K562 (cell line): ENCODE data around the gene SLC2A6. TPM values are rescaled to one million over a fixed set of nuclear protein-coding genes. Genes with fewer than 3 reads are reported as not detected.

Source experiments
- ATAC-seq: fragments of 200-7000 bp; cut with Tn5 transposase; 3 replicates; pipeline ENCODE4 v1.9.1; 2020; ENCODE audit warnings: moderate library complexity
- BruUV-seq: library from RNA; stranded (reverse); fragments of 400-500 nt; replicated peaks from 2 replicates; lab custom pipeline; 2021; lab: Mats Ljungman, UMichigan
- CTCF ChIA-PET: fragments of 300-600 bp; formaldehyde crosslinking; extraction: SDS; loops from one replicate; lab custom pipeline; 2021; ENCODE audit warnings: low intra/inter-chr PET ratio; lab: Yijun Ruan, JAX
- POLR2A ChIA-PET: fragments of 300-600, 350-650 bp; sonication (Branson Sonifier 250); formaldehyde crosslinking; extraction: SDS; loops from one replicate; lab custom pipeline; 2021; ENCODE audit warnings: antibody characterized with exemption, inconsistent platforms; lab: Yijun Ruan, JAX
- DNase-seq, 4 experiments: peaks; one replicate each; pipeline versions ENCODE4 v3.0.0 to v3.0.0-alpha.2; 2011 to 2018; ENCODE audit warnings: low spot score in 3 of 4, mixed read lengths in 3 of 4; ENCODE audit errors: extremely low read depth in 1 of 4
- FAIRE-seq: peaks from 2 replicates; lab custom pipeline; 2011; peaks lifted over from hg19 to GRCh38; lab: Jason Lieb, UNC
- H2AFZ ChIP-seq: 2 replicates; pipeline ENCODE4 v1.6.0; 2011; ENCODE audit warnings: low read depth, low read length, control low read depth, inconsistent platforms
- H3K27ac ChIP-seq: fragments of 200-600 bp; 3 replicates; pipeline ENCODE4 v1.8.0; 2011; ENCODE audit warnings: low read depth, mild to moderate bottlenecking, control low read depth, inconsistent platforms, low read length, moderate library complexity, mixed read lengths; ENCODE audit errors: extremely low read depth
- H3K27me3 ChIP-seq, 2 experiments: fragments of 300-600 bp in 1 of 2; 2 replicates in 1 of 2; 3 replicates in 1 of 2; pipeline versions ENCODE4 v1.6.0 to v1.8.0; 2011; ENCODE audit warnings: inconsistent platforms in 2 of 2, low read length in 2 of 2, mild to moderate bottlenecking in 1 of 2, mixed read lengths in 1 of 2, moderate library complexity in 1 of 2; ENCODE audit not compliant: control insufficient read depth in 2 of 2, insufficient read depth in 2 of 2
- H3K36me3 ChIP-seq: fragments of 300-600 bp; 3 replicates; pipeline ENCODE4 v1.8.0; 2011; ENCODE audit warnings: mild to moderate bottlenecking, low read length, inconsistent platforms; ENCODE audit not compliant: control insufficient read depth, insufficient read depth
- H3K4me1 ChIP-seq, 2 experiments: fragments of 200-600 bp in 1 of 2; replicated peaks in 1 of 2; 2 replicates in 1 of 2; 3 replicates in 1 of 2; pipeline versions ENCODE4 v1.5.1 to v1.8.0; 2011; ENCODE audit warnings: inconsistent platforms in 2 of 2, low read length in 2 of 2, mild to moderate bottlenecking in 1 of 2, mixed read lengths in 1 of 2, moderate library complexity in 1 of 2; ENCODE audit not compliant: control insufficient read depth in 2 of 2, insufficient read depth in 2 of 2
- H3K4me2 ChIP-seq: 2 replicates; pipeline ENCODE4 v1.6.1; 2011; ENCODE audit warnings: low read length, control low read depth, inconsistent platforms, mixed read lengths; ENCODE audit not compliant: insufficient read depth
- H3K4me3 ChIP-seq: fragments of 200-600 bp; sonication (generic), shearing (Covaris generic); 2 replicates; pipeline ENCODE4 v1.5.1; 2016; ENCODE audit warnings: control low read depth, inconsistent platforms
- H3K79me2 ChIP-seq: fragments of 200-600 bp; 3 replicates; pipeline ENCODE4 v1.8.0; 2011; ENCODE audit warnings: low read length, inconsistent platforms; ENCODE audit not compliant: control insufficient read depth, insufficient read depth
- H3K9ac ChIP-seq, 2 experiments: 2 replicates each; pipeline versions ENCODE4 v1.6.0 to v1.6.1; 2011; ENCODE audit warnings: low read depth in 2 of 2, low read length in 2 of 2, control low read depth in 1 of 2, inconsistent platforms in 1 of 2, mild to moderate bottlenecking in 1 of 2, mixed read lengths in 1 of 2; ENCODE audit not compliant: insufficient read depth in 1 of 2
- H3K9me1 ChIP-seq: one replicate; pipeline ENCODE4 v1.6.0; 2011; ENCODE audit warnings: inconsistent platforms, mild to moderate bottlenecking, low read length, moderate library complexity; ENCODE audit not compliant: control insufficient read depth, insufficient read depth
- H3K9me3 ChIP-seq: replicated peaks from 2 replicates; pipeline ENCODE4 v1.5.1; 2011; ENCODE audit warnings: low read depth, low read length, inconsistent platforms; ENCODE audit not compliant: control insufficient read depth, insufficient read depth
- H4K20me1 ChIP-seq: replicated peaks from 2 replicates; pipeline ENCODE4 v1.6.1; 2011; ENCODE audit warnings: low read length, inconsistent platforms, mixed read lengths; ENCODE audit not compliant: control insufficient read depth, insufficient read depth
- BCL6 ChIP-seq: fragments of 250-450 bp; sonication (Bioruptor Pico); IDR thresholded peaks from 2 replicates; pipeline ENCODE4 v1.4.0; 2020
- CBX2 ChIP-seq: fragments of 200-600 bp; sonication (generic); IDR thresholded peaks from one replicate; pipeline ENCODE4 v1.6.1; 2012; ENCODE audit warnings: mild to moderate bottlenecking, low read length, inconsistent platforms; ENCODE audit not compliant: insufficient read depth, poor library complexity, severe bottlenecking
- CREBBP ChIP-seq: IDR thresholded peaks from one replicate; pipeline ENCODE4 v1.6.1; 2012; ENCODE audit warnings: low read depth, mild to moderate bottlenecking, control low read depth, inconsistent platforms, low read length
- ELF1 ChIP-seq: fragments of 200-800 bp; sonication (Bioruptor generic); IDR thresholded peaks from 2 replicates; pipeline ENCODE4 v1.6.1; 2016; ENCODE audit warnings: missing genetic modification characterization, missing compliant biosample characterization
- GABPA ChIP-seq: fragments of 200-800 bp; sonication (Bioruptor generic); conservative IDR thresholded peaks from 2 replicates; pipeline ENCODE4 v1.6.1; 2016; ENCODE audit warnings: low read depth, missing genetic modification characterization, missing compliant biosample characterization
- HMGN3 ChIP-seq: IDR thresholded peaks from 2 replicates; pipeline ENCODE4 v1.6.1; 2011; ENCODE audit warnings: borderline replicate concordance, low read depth, mild to moderate bottlenecking, mixed read lengths, low read length; ENCODE audit not compliant: insufficient read length; ENCODE audit errors: extremely low read depth
- MAZ ChIP-seq, 2 experiments: fragments of 450-650 bp in 1 of 2; sonication (generic) in 1 of 2; formaldehyde crosslinking; IDR thresholded peaks in 1 of 2; conservative IDR thresholded peaks in 1 of 2; 2 replicates each; pipeline versions ENCODE4 v1.4.0 to v1.5.0; 2020; ENCODE audit warnings: mild to moderate bottlenecking in 1 of 2, missing genetic modification reagents in 1 of 2
- TEAD1 ChIP-seq, 2 experiments: fragments of 450-650 bp in 1 of 2; sonication (generic) in 1 of 2; formaldehyde crosslinking; IDR thresholded peaks; 2 replicates each; pipeline versions ENCODE4 v1.4.0 to v1.8.0; 2020 to 2022; ENCODE audit warnings: mild to moderate bottlenecking in 2 of 2, missing genetic modification reagents in 1 of 2
- U2AF1 ChIP-seq: fragments of 200-400 bp; formaldehyde crosslinking; optimal IDR thresholded peaks from 2 replicates; pipeline ENCODE3; 2017; ENCODE audit warnings: mild to moderate bottlenecking, low read depth, low read length, moderate library complexity
- ZBTB1 ChIP-seq: sonication (generic); formaldehyde crosslinking; IDR thresholded peaks from 2 replicates; pipeline ENCODE4 v1.8.1; 2023; ENCODE audit warnings: missing genetic modification reagents, low read depth, mild to moderate bottlenecking, borderline replicate concordance
- ZNF12 ChIP-seq: sonication (generic); formaldehyde crosslinking; IDR thresholded peaks from 2 replicates; pipeline ENCODE4 v1.4.0; 2020; ENCODE audit warnings: mild to moderate bottlenecking, missing genetic modification reagents
- ZNF766 ChIP-seq: fragments of 200-800 bp; sonication (Bioruptor generic); conservative IDR thresholded peaks from 2 replicates; pipeline ENCODE4 v1.6.1; 2016; ENCODE audit warnings: missing genetic modification characterization, missing compliant biosample characterization
- WGBS: fragments of 100-300 bp; shearing (Covaris generic); methylation state at CpG from one replicate; pipeline ENCODE4 v1.1.6; 2016; ENCODE audit warnings: low coverage, mixed read lengths; ENCODE audit not compliant: insufficient coverage; ENCODE audit errors: missing lambda C conversion rate; 5-methylcytosine and 5-hydroxymethylcytosine counted together
- in situ Hi-C: fragments of 300-500 bp; cut with MboI; formaldehyde crosslinking; loops from 4 replicates; pipeline ENCODE4 v1.15.0; 2018; ENCODE audit warnings: inconsistent platforms, mixed read lengths
- intact Hi-C: fragments of 100-400 bp; cut with micrococcal nuclease; formaldehyde crosslinking; loops from 2 replicates; pipeline ENCODE4 v1.14.2; 2022
- polyA plus RNA-seq, 8 experiments: library from polyadenylated mRNA; depleted of rRNA in 4 of 8; stranded (reverse) in 5 of 8; unstranded in 3 of 8; fragments of >200 nt; fragmentation: Nextera tagmentation in 2 of 8; fragmentation: Illumina TruSeq in 1 of 8; extraction: Ambion mirVana in 2 of 8; extraction: Trizol in 1 of 8; gene quantifications; 2 replicates each; pipeline versions ENCODE4 v1.2.1 to v1.2.3, GENCODE V29; 2011 to 2014; ENCODE audit warnings: inconsistent platforms in 1 of 8, missing spikeins in 1 of 8
- total RNA-seq, 7 experiments: library from RNA; depleted of rRNA in 6 of 7; stranded (reverse); fragments of >200 nt in 6 of 7; fragmentation: Illumina TruSeq in 2 of 7; extraction: Trizol in 2 of 7; gene quantifications; 2 replicates each; pipeline versions ENCODE4 v1.2.1 to v1.2.3, GENCODE V29; 2011 to 2021; ENCODE audit warnings: low replicate concordance in 1 of 7
- TF ChIP-seq, protein P1 (sequence below): IDR thresholded peaks from 2 replicates; pipeline ENCODE4 v1.6.1; 2011; ENCODE audit warnings: borderline replicate concordance, low read depth, mild to moderate bottlenecking, moderate library complexity, low read length; ENCODE audit not compliant: insufficient read depth, poor library complexity, severe bottlenecking
- TF ChIP-seq, protein P2 (sequence below): sonication (generic); formaldehyde crosslinking; IDR thresholded peaks from 2 replicates; pipeline ENCODE4 v1.9.0; 2022; ENCODE audit warnings: mild to moderate bottlenecking, missing genetic modification reagents

SLC2A6 gene
- total and polyA plus RNA-seq, 9 of the 15 experiments (the other 6 are each of a cell fraction or from before 2014, with no cell fraction given), result 0.04 to 0.38 (median 0.09) TPM; not detected in 3

DNA sequence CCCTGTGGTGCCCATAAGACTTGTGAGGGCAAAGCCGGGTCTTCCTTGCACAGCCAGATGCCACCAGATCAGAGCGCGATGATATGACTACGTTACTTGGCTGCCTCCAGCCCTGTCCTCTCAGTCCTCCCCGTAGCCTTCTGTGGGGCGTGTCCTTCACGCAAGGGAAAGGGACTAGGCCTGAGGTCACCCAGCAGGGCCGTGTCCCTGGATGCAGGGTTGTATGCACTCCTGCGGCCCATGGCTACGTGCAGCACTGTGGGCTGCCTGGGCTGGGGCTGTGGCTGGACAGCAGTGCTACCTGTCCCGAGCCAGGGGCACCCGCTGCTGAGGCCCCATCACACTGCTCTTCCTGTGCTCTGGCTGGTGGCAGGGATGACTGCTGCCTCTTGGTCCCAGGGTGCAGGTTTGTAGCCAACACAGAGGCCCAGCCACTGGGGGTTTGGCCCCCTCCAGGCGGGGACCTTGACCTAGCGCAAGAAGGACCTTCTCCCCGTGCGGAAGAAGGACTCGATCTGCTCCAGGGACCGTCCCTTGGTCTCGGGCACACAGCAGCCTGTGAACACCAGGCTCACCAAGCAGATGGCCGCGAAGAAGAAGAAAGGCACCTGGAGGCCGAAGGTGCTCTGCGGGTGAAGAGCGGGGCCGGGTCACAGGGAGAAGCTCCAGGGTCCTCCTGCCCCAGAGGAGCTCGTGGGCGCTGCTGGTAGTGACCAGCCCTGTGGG is 7.2 kb downstream of the SLC2A6 start:
- DNase-seq (no peak), FAIRE-seq (no peak)
- peak overlapping the region in 1 of 2 experiments; percentile 52; a peak in 2 of 4 replicates for H3K9ac ChIP-seq
- H3K4me3 ChIP-seq, result no peak overlapping the region
- H3K27me3 ChIP-seq, result peaks cover 3 to 65% of the 10 kb centered on the region in 2 experiments; a peak in 3 of 5 replicates
- H3K36me3 ChIP-seq, result no peaks in the 10 kb centered on the region
- H3K9me1 ChIP-seq, result no peaks in the 10 kb centered on the region
- H4K20me1 ChIP-seq, result peaks cover 5% of the 10 kb centered on the region; the same call in 1 of the 2 replicates
- TF ChIP-seq HMGN3, result no peak
- TF ChIP-seq CREBBP, result no peak
- TF ChIP-seq ZNF766 (CRISPR knock-in tag), result no peak
- no peak for TF ChIP-seq BCL6 (CRISPR knock-in tag)
- TF ChIP-seq MAZ (CRISPR knock-in tag; conservative IDR thresholded peaks at IDR 0.05 in 1 of 2, IDR thresholded peaks at IDR 0.05 in 1 of 2), result no peak
- TF ChIP-seq, protein P1, sequence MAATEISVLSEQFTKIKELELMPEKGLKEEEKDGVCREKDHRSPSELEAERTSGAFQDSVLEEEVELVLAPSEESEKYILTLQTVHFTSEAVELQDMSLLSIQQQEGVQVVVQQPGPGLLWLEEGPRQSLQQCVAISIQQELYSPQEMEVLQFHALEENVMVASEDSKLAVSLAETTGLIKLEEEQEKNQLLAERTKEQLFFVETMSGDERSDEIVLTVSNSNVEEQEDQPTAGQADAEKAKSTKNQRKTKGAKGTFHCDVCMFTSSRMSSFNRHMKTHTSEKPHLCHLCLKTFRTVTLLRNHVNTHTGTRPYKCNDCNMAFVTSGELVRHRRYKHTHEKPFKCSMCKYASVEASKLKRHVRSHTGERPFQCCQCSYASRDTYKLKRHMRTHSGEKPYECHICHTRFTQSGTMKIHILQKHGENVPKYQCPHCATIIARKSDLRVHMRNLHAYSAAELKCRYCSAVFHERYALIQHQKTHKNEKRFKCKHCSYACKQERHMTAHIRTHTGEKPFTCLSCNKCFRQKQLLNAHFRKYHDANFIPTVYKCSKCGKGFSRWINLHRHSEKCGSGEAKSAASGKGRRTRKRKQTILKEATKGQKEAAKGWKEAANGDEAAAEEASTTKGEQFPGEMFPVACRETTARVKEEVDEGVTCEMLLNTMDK, result no peak
- TF ChIP-seq TEAD1 (CRISPR knock-in tag; IDR thresholded peaks at IDR 0.05), result no peak
- TF ChIP-seq, protein P2, sequence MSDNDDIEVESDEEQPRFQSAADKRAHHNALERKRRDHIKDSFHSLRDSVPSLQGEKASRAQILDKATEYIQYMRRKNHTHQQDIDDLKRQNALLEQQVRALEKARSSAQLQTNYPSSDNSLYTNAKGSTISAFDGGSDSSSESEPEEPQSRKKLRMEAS (CRISPR knock-in tag), result no peak
- TF ChIP-seq ZBTB1 (CRISPR knock-in tag), result no peak
- no peak for TF ChIP-seq GABPA (tag)
- no peak for TF ChIP-seq CBX2
- TF ChIP-seq ELF1 (tag), result no peak
- no peak for TF ChIP-seq U2AF1
- TF ChIP-seq ZNF12 (CRISPR knock-in tag), result no peak
- TF ChIP-seq, all 486 proteins: peak for 0
- Histone ChIP-seq H3K27ac (no peak overlapping the region), H3K79me2 (no peaks in the 10 kb centered on the region), H3K4me1 (peaks cover 0 to 51% of the 10 kb centered on the region in 2 experiments; a peak in 2 of 5 replicates), H3K9me3 (no peaks in the 10 kb centered on the region), H2AFZ (no peak overlapping the region), H3K4me2 (no peak overlapping the region)
- 18% methylated on average over 24 of the region's 27 CpGs for WGBS
- intact Hi-C loops, result no loop called here
- CTCF ChIA-PET, result no interaction called here
- BruUV-seq, result no TSS peak
- POLR2A ChIA-PET, result interaction anchor here (0.6 to 0.7 kb wide), 4 partner anchors 22 to 570 kb away, joined by 3 to 6 read pairs (median 4); no protein-coding TSS in a partner anchor
- peak; percentile 47 for ATAC-seq
- in situ Hi-C loops, result no loop called here
